ENCODE data around the gene SEZ6L2.

Gene SEZ6L2

DNA sequence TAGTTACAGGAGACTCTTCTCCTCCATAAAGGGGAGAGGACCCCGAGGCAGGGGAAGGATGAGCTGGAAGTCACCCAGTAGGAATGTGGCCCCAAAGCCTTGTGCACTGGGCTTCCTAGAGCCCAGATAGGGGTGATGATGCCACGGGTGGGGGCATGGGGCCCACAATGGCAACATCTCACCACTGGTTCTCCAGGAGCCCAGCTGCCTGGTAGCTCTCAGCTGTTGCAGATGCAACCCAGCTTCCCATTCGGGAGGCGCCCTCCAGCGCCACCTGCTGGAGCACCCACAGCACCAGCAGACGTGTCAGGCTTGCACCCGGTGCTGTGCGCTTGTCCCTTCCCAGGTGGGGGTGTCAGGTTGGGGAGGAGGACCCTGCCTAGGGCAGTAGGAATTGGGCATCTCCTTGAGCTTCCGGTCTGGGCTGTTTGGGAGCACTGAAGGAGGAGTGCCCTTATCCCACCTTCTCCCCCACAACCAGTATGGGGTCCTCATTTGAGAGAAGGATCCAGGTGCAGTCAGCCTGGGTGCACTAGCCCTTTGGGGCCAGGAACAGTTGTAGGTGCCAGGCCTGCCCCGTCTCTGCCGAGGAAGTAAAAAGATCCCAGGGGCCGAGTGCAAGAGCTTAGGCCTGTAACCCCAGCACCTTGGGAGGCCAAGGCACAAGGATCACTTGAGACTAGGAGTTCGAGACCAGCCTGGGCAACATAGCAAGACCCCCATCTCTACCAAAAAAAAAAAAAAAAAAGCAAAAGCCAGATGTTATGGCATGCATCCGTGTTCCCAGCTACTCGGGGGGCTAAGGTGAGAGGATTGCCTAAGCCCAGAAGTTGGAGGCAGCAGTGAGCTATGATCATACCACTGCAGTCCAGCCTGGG is 50.7 kb downstream of the SEZ6L2 start:
- TF ChIP-seq, protein P1, sequence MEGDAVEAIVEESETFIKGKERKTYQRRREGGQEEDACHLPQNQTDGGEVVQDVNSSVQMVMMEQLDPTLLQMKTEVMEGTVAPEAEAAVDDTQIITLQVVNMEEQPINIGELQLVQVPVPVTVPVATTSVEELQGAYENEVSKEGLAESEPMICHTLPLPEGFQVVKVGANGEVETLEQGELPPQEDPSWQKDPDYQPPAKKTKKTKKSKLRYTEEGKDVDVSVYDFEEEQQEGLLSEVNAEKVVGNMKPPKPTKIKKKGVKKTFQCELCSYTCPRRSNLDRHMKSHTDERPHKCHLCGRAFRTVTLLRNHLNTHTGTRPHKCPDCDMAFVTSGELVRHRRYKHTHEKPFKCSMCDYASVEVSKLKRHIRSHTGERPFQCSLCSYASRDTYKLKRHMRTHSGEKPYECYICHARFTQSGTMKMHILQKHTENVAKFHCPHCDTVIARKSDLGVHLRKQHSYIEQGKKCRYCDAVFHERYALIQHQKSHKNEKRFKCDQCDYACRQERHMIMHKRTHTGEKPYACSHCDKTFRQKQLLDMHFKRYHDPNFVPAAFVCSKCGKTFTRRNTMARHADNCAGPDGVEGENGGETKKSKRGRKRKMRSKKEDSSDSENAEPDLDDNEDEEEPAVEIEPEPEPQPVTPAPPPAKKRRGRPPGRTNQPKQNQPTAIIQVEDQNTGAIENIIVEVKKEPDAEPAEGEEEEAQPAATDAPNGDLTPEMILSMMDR (IDR thresholded peaks at IDR 0.05) = peak; percentile 96
- no peak for TF ChIP-seq ZFX (IDR thresholded peaks at IDR 0.05; ENCODE audit: borderline replicate concordance)
- H3K27ac ChIP-seq = no peak overlapping the region

DNA sequence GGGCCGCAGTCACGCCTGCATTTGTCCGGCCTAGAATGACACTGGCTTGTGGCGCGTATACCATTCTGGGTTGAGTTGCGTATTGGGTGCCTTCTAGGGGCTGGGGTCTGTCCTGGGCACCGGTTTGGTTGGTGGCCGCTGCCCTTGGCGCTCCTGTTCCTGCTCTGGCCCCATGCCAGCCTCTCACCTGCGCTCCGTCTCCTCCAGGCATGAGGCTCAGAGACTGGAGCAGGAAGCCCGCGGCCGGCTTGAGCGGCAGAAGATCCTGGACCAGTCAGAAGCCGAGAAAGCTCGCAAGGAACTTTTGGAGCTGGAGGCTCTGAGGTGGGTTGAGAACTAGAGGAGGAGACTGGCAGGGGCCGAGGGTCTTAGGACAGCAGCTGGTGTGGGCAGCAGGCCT is 53.7 kb downstream of the SEZ6L2 start:
- no peak for TF ChIP-seq ZFX (IDR thresholded peaks at IDR 0.05; ENCODE audit: borderline replicate concordance)
- TF ChIP-seq, protein P1 (IDR thresholded peaks at IDR 0.05) = no peak
- H3K27ac ChIP-seq = no peak overlapping the region

DNA sequence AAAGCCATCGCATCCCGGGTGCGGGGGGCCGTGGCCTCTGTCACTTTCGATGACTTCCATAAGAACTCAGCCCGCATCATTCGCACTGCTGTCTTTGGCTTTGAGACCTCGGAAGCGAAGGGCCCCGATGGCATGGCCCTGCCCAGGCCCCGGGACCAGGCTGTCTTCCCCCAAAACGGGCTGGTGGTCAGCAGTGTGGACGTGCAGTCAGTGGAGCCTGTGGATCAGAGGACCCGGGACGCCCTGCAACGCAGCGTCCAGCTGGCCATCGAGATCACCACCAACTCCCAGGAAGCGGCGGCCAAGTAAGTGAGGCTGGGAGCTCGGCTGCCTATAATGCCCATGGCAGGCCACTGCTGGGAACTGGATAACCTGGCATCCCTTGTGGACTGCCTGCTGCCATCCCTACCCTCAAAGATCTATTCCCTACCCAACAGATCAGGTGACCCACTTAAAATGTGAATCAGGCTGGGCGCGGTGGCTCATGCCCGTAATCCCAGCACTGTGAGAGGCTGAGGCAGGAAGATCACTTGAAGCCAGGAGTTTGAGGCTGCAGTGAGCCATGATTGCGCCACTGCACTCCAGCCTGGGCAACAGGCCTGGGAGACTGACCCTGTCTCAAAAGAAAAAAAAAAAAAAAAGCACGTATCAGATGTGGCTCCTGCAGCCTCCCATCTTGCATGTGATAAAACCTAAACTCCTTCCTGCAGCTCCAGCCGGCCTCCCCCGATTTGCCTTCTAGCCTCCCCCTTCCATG is 54.6 kb downstream of the SEZ6L2 start:
- no peak overlapping the region for H3K27ac ChIP-seq
- TF ChIP-seq ZFX (IDR thresholded peaks at IDR 0.05; ENCODE audit: borderline replicate concordance) = no peak
- TF ChIP-seq, protein P1 (IDR thresholded peaks at IDR 0.05) = no peak

DNA sequence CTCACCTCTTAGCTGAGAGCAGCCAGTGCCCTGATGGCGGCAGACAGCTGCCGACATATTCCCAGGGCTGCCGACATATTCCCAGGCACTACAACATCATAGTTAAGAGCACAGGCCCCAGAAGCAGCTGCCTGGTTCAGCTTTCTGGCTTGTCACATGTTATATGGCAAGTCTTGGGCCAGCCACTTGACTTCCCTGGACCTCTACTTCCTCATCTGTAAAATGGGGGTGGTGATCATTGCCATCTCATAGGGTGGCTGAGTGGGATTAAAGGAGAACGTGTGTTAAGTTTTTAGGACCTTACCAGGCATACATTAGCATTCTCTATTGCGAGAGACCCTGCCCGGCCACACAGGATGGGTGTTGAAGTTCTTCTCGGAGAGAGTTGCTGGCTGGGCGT is 55.4 kb downstream of the SEZ6L2 start:
- 0 out of 2 replicates have a peak overlapping the region, but pooled peaks have one; percentile 5 for H3K27ac ChIP-seq
- TF ChIP-seq ZFX (IDR thresholded peaks at IDR 0.05; ENCODE audit: borderline replicate concordance) = no peak
- TF ChIP-seq, protein P1 (IDR thresholded peaks at IDR 0.05) = no peak

DNA sequence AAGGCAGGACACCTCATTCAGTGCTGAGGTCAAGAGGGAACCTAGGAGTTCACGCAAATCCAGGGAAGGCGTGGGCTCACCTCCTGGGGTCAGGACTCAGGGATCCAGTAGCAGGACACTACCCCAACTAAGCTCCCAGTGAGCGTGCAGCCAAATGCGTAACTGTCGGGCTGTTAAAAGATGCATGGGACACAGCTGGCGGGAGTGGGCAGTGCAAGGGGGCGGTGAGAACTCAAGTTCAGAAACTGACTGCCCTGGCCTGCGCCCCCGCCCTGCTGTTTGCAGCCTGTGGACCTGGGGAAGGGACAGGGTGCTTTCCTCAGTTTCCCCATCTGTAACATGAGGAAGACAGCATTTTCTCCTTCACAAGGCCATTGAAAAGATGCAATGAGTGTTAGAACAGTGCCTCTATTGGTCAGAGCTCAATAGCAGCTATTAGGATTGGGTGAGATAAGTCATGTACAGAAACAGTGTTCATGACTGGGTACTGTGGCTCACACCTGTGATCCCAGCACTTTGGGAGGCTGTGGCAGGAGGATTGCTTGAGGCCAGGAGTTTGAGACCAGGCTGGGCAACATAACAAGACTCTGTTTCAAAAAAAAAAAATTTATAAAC is 56.5 kb downstream of the SEZ6L2 start:
- no peak for TF ChIP-seq ZFX (IDR thresholded peaks at IDR 0.05; ENCODE audit: borderline replicate concordance)
- TF ChIP-seq, protein P1 (IDR thresholded peaks at IDR 0.05) = peak; percentile 15; the same call in 1 of the 2 replicates
- H3K27ac ChIP-seq = no peak overlapping the region

DNA sequence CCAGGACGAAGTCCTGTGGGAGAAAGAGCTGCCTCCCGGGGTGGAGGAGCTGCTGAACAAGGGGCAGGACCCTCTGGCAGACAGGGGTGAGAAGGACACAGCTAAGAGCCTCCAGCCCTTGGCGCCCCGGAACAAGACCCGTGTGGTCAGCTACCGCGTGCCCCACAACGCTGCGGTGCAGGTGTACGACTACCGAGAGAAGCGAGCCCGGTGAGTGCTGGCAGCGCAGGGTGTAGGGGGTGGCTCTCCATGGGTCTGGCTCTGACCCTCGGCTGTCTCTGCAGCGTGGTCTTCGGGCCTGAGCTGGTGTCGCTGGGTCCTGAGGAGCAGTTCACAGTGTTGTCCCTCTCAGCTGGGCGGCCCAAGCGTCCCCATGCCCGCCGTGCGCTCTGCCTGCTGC is 57.7 kb downstream of the SEZ6L2 start:
- no peak overlapping the region for H3K27ac ChIP-seq
- TF ChIP-seq ZFX (IDR thresholded peaks at IDR 0.05; ENCODE audit: borderline replicate concordance) = no peak
- TF ChIP-seq, protein P1 (IDR thresholded peaks at IDR 0.05) = no peak
